SH-SY5Y (cell line): Measurements from ENCODE around the gene AFTPH.

Source experiments
- GATA2 ChIP-seq: IDR thresholded peaks from 2 replicates; pipeline ENCODE4 v1.6.1; 2011; ENCODE audit warnings: mild to moderate bottlenecking, low read depth, low read length
- GATA3 ChIP-seq: IDR thresholded peaks from 2 replicates; pipeline ENCODE4 v1.6.1; 2011; ENCODE audit warnings: low read depth, mild to moderate bottlenecking, low read length, moderate library complexity

DNA sequence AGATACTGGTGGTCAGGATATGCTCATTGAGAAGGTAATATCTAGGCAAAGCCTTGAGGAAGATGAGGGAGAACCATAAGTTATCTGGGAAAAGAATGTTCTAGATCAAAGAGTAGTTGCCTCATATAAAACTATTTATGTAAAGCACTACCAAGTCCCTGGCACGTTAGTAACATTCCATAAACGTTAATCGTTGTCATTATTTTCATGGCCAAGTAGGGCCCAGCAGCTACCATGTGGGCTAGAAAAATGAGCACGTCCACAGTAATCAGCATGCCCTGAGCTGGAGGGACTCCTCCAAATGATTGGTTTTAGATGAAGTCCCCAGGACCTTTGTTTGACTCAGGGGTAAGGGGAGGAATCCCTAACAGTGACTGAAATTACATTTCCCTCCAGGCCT is 32.7 kb upstream of the AFTPH start:
- no peak for TF ChIP-seq GATA2
- TF ChIP-seq GATA3 = no peak
